GM12873 (cell line): Measurements from ENCODE around the gene GAD1.

Experiments used
- CTCF ChIP-seq: IDR thresholded peaks from 2 replicates; pipeline ENCODE4 v1.5.1; 2012; ENCODE audit warnings: low read depth, mild to moderate bottlenecking, moderate library complexity, low read length, control low read depth; ENCODE audit not compliant: insufficient read depth; ENCODE audit errors: missing control alignments

GAD1 gene

GRCh38 chr2:170897108-170897507 lies 80.4 kb downstream of the GAD1 start:
- TF ChIP-seq CTCF = no peak

- TF ChIP-seq CTCF = no peak
Observed at GRCh38 chr2:170905864-170906263, 89.2 kb downstream of the GAD1 start.
